GM12874 (cell line): ENCODE measurements around the gene IP6K3.

Experiments used
- CTCF ChIP-seq: IDR thresholded peaks from 2 replicates; pipeline ENCODE4 v1.5.1; 2011; ENCODE audit warnings: low read depth, mild to moderate bottlenecking, control low read depth, low read length, moderate library complexity; ENCODE audit not compliant: insufficient read depth

IP6K3 gene

GRCh38 chr6:33716379-33716778 lies 30.3 kb downstream of the IP6K3 start:
- no peak for TF ChIP-seq CTCF

- TF ChIP-seq CTCF, result no peak
Observed at GRCh38 chr6:33714385-33715040, 32.2 kb downstream of the IP6K3 start.

GRCh38 chr6:33713786-33714185 lies 32.9 kb downstream of the IP6K3 start:
- TF ChIP-seq CTCF, result no peak

GRCh38 chr6:33712914-33713313 lies 33.8 kb downstream of the IP6K3 start:
- TF ChIP-seq CTCF, result no peak

GRCh38 chr6:33711140-33712129 lies 35.3 kb downstream of the IP6K3 start, which contains the start of gene UQCC2:
Gene UQCC2, minus strand, starts transcription at chr6:33711700. Its CDS starts 14 bp downstream, at chr6:33711686.
- TF ChIP-seq CTCF, result peak; percentile 63

GRCh38 chr6:33710296-33711121 lies 36.2 kb downstream of the IP6K3 start:
- no peak for TF ChIP-seq CTCF
